Tibial nerve (tissue), 4 donors: ENCODE results near the gene MAP9.

Experiments used
- CTCF ChIP-seq, 5 experiments: fragments of 200-600 bp in 3 of 5; fragments of 450-650 bp in 2 of 5; sonication (generic) in 3 of 5; IDR thresholded peaks; one replicate each; pipeline ENCODE4 v1.5.1; 2016 to 2019; ENCODE audit warnings: antibody characterized with exemption in 5 of 5, mild to moderate bottlenecking in 3 of 5, moderate library complexity in 2 of 5
- EP300 ChIP-seq, 2 donors: sonication (generic); formaldehyde crosslinking; IDR thresholded peaks; one replicate each; pipeline ENCODE4 v1.6.1; 2017; ENCODE audit warnings: antibody characterized with exemption in 2 of 2, mild to moderate bottlenecking in 1 of 2
- POLR2A ChIP-seq, 2 donors: fragments of 450-650 bp; IDR thresholded peaks; one replicate each; pipeline ENCODE4 v1.6.1; 2017; ENCODE audit warnings: antibody characterized with exemption in 2 of 2, mild to moderate bottlenecking in 2 of 2, moderate library complexity in 2 of 2

DNA sequence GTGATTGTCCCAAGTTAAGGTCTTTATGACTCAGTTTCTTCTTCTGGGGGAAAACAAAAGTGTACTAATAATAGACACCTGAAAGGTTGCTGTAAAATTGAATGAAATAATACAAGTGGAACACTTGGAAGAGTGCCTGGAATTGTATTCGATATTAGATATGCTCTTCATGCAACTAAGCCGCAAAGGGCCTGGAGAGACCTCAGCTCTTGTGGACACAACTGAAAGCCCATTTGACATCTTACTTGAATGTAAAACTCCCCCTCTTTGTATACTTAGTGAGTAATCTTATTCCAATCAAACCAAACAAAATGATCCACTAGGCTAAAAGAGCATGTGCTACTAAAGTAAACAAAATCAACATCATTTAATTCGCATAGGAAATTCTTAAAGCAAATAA is 511 bp upstream of the MAP9 start:
- no peak for TF ChIP-seq POLR2A (IDR thresholded peaks at IDR 0.05)
- no peak for TF ChIP-seq EP300 (IDR thresholded peaks at IDR 0.05)
- TF ChIP-seq CTCF (IDR thresholded peaks at IDR 0.05), result no peak
